HL-60/S4 treated with retinoic acid at 250 ng/mL for 4 days and 3 days (cell line): ENCODE data around the gene HOXB13.

Experiments used
- in situ Hi-C: fragments of 300-500 bp; cut with MboI; formaldehyde crosslinking; loops from 2 replicates; pipeline ENCODE4 v1.7.0; 2022; ENCODE audit warnings: low sequenced_read_pairs

Gene HOXB13

GRCh38 chr17:48711128-48711527 lies 17.4 kb downstream of the HOXB13 start:
- in situ Hi-C loops = no loop called here

GRCh38 chr17:48704361-48705248 lies 23.9 kb downstream of the HOXB13 start:
- in situ Hi-C loops = no loop called here

GRCh38 chr17:48701864-48702532 lies 26.6 kb downstream of the HOXB13 start:
- in situ Hi-C loops = no loop called here

GRCh38 chr17:48693178-48693577 lies 35.4 kb downstream of the HOXB13 start:
- in situ Hi-C loops = loop anchor here (25.0 kb wide), 1 partner anchor 344 kb away; no protein-coding TSS in a partner anchor

GRCh38 chr17:48692049-48692448 lies 36.5 kb downstream of the HOXB13 start:
- in situ Hi-C loops = loop anchor here (25.0 kb wide), 1 partner anchor 345 kb away; no protein-coding TSS in a partner anchor

- in situ Hi-C loops = loop anchor here (25.0 kb wide), 1 partner anchor 347 kb away; no protein-coding TSS in a partner anchor
These were observed 37.9 kb downstream of the HOXB13 start for GRCh38 chr17:48690655-48691054.

- in situ Hi-C loops = loop anchor here (25.0 kb wide), 1 partner anchor 356 kb away; no protein-coding TSS in a partner anchor
These were observed 46.9 kb downstream of the HOXB13 start for GRCh38 chr17:48681609-48682008.

- in situ Hi-C loops = loop anchor here (10.0 to 25.0 kb wide), 3 partner anchors 125 to 358 kb away; no protein-coding TSS in a partner anchor
These were observed 49.0 kb downstream of the HOXB13 start for GRCh38 chr17:48679385-48680096.

GRCh38 chr17:48678141-48678971 lies 50.2 kb downstream of the HOXB13 start:
- in situ Hi-C loops = loop anchor here (10.0 to 25.0 kb wide), 3 partner anchors 126 to 359 kb away; no protein-coding TSS in a partner anchor

GRCh38 chr17:48676963-48677558 lies 51.5 kb downstream of the HOXB13 start:
- in situ Hi-C loops = loop anchor here (10.0 to 25.0 kb wide), 3 partner anchors 128 to 360 kb away; no protein-coding TSS in a partner anchor
